ENCODE data around the gene CHKA. TPM values are rescaled to one million over a fixed set of nuclear protein-coding genes. Genes with fewer than 3 reads are reported as not detected.

CHKA gene
- total RNA-seq, 1 donor from 2014 or later, result 8.7 TPM

GRCh38 chr11:68035266-68035876 is 85.8 kb downstream of the CHKA start:
- Histone ChIP-seq H3K27ac (replicated peaks) (peak overlapping the region; percentile 94), H3K4me3 (no peak overlapping the region), H3K4me1 (peaks cover 94% of the 10 kb centered on the region), H3K27me3 (ENCODE audit: low read depth) (no peaks in the 10 kb centered on the region), H3K9me3 (replicated peaks) (no peaks in the 10 kb centered on the region), H3K36me3 (peaks cover 38% of the 10 kb centered on the region)
- DNase-seq, result no peak
- intact Hi-C loops (cut with micrococcal nuclease), result no loop called here
- no peak for TF ChIP-seq CTCF (IDR thresholded peaks at IDR 0.05; ENCODE audit: borderline replicate concordance)

- peak; percentile 71 for DNase-seq
- Histone ChIP-seq H3K4me1 (peaks cover 88% of the 10 kb centered on the region), H3K4me3 (peak overlapping the region; percentile 89), H3K27me3 (ENCODE audit: low read depth) (no peaks in the 10 kb centered on the region), H3K9me3 (replicated peaks) (no peaks in the 10 kb centered on the region), H3K36me3 (peaks cover 38% of the 10 kb centered on the region), H3K27ac (replicated peaks) (peak overlapping the region; percentile 94)
- intact Hi-C loops (cut with micrococcal nuclease), result no loop called here
- no peak for TF ChIP-seq CTCF (IDR thresholded peaks at IDR 0.05; ENCODE audit: borderline replicate concordance)
Measured at GRCh38 chr11:68033708-68034045, 87.5 kb downstream of the CHKA start.

- Histone ChIP-seq H3K27me3 (ENCODE audit: low read depth) (no peaks in the 10 kb centered on the region), H3K36me3 (peaks cover 38% of the 10 kb centered on the region), H3K4me1 (peaks cover 82% of the 10 kb centered on the region), H3K9me3 (replicated peaks) (no peaks in the 10 kb centered on the region), H3K27ac (replicated peaks) (peak overlapping the region; percentile 94), H3K4me3 (peak overlapping the region; percentile 89)
- intact Hi-C loops (cut with micrococcal nuclease), result no loop called here
- TF ChIP-seq CTCF (IDR thresholded peaks at IDR 0.05; ENCODE audit: borderline replicate concordance), result no peak
- DNase-seq, result no peak
Measured at GRCh38 chr11:68032997-68033707, 88.0 kb downstream of the CHKA start.

- DNase-seq, result no peak
- Histone ChIP-seq H3K27me3 (ENCODE audit: low read depth) (no peaks in the 10 kb centered on the region), H3K27ac (replicated peaks) (peak overlapping the region; percentile 94), H3K36me3 (peaks cover 38% of the 10 kb centered on the region), H3K4me1 (peaks cover 71% of the 10 kb centered on the region), H3K9me3 (replicated peaks) (no peaks in the 10 kb centered on the region), H3K4me3 (peak overlapping the region; percentile 89)
- intact Hi-C loops (cut with micrococcal nuclease), result no loop called here
- TF ChIP-seq CTCF (IDR thresholded peaks at IDR 0.05; ENCODE audit: borderline replicate concordance), result no peak
Measured at GRCh38 chr11:68032003-68032402, 89.2 kb downstream of the CHKA start.

- H3K27ac ChIP-seq (replicated peaks), result peak overlapping the region; percentile 94
- intact Hi-C loops (cut with micrococcal nuclease), result no loop called here
- no peak for DNase-seq
- H3K4me3 ChIP-seq, result peak overlapping the region; percentile 89
- H3K27me3 ChIP-seq (ENCODE audit: low read depth), result no peaks in the 10 kb centered on the region
- no peak for TF ChIP-seq CTCF (IDR thresholded peaks at IDR 0.05; ENCODE audit: borderline replicate concordance)
- no peaks in the 10 kb centered on the region for H3K9me3 ChIP-seq (replicated peaks)
- peaks cover 31% of the 10 kb centered on the region for H3K36me3 ChIP-seq
- H3K4me1 ChIP-seq, result peaks cover 62% of the 10 kb centered on the region
Measured at GRCh38 chr11:68031144-68031464, 90.1 kb downstream of the CHKA start.

Data from left ventricle myocardium inferior (tissue), 1 donor.